Neural progenitor cell (in vitro differentiated cells): ENCODE results near the gene PTDSS2. TPM values are rescaled to one million over a fixed set of nuclear protein-coding genes. Genes with fewer than 3 reads are reported as not detected.

ENCODE experiments used
- DNase-seq: peaks from one replicate; pipeline ENCODE4 v3.0.0-alpha.2; 2016; ENCODE audit warnings: low spot score
- H2AFZ ChIP-seq: fragments of 200-600 bp; sonication (generic); replicated peaks from 2 replicates; pipeline ENCODE4 v1.6.1; 2016; ENCODE audit warnings: antibody characterized with exemption
- H3F3A ChIP-seq: fragments of 200-600 bp; sonication (generic); 2 replicates; pipeline ENCODE4 v1.6.1; 2016; ENCODE audit warnings: antibody characterized with exemption, low read depth
- H3K27ac ChIP-seq: fragments of 200-600 bp; sonication (generic); 2 replicates; pipeline ENCODE4 v1.5.1; 2016; ENCODE audit warnings: mild to moderate bottlenecking
- H3K27me3 ChIP-seq: fragments of 200-600 bp; sonication (generic); 2 replicates; pipeline ENCODE4 v1.6.1; 2016; ENCODE audit warnings: mild to moderate bottlenecking, moderate library complexity
- H3K36me3 ChIP-seq: fragments of 200-600 bp; sonication (generic); 2 replicates; pipeline ENCODE4 v1.5.1; 2016
- H3K4me1 ChIP-seq: fragments of 200-600 bp; sonication (generic); 2 replicates; pipeline ENCODE4 v1.6.1; 2016; ENCODE audit warnings: mixed run types
- H3K4me2 ChIP-seq: fragments of 200-600 bp; sonication (generic); 2 replicates; pipeline ENCODE4 v1.6.1; 2016
- H3K4me3 ChIP-seq: fragments of 200-600 bp; sonication (generic); 2 replicates; pipeline ENCODE4 v1.5.1; 2016
- H3K79me2 ChIP-seq: fragments of 200-600 bp; sonication (generic); 2 replicates; pipeline ENCODE4 v1.6.1; 2016; ENCODE audit warnings: low read depth
- H3K9ac ChIP-seq: fragments of 200-600 bp; sonication (generic); 2 replicates; pipeline ENCODE4 v1.6.1; 2016
- H3K9me3 ChIP-seq: fragments of 200-600 bp; sonication (generic); 2 replicates; pipeline ENCODE4 v1.5.1; 2016; ENCODE audit warnings: low read depth
- H4K20me1 ChIP-seq: fragments of 200-600 bp; sonication (generic); 2 replicates; pipeline ENCODE4 v1.6.1; 2016; ENCODE audit warnings: low read depth
- H3K27ac Mint-ChIP-seq: 3 replicates; pipeline ENCODE4 v1.8.0; 2021; ENCODE audit warnings: mixed read lengths
- H3K27me3 Mint-ChIP-seq: 2 replicates; pipeline ENCODE4 v1.8.0; 2022; ENCODE audit warnings: low read depth, mild to moderate bottlenecking, inconsistent platforms, moderate library complexity, mixed read lengths; ENCODE audit not compliant: insufficient read depth
- H3K36me3 Mint-ChIP-seq: 3 replicates; pipeline ENCODE4 v1.8.0; 2021; ENCODE audit warnings: mixed read lengths
- H3K4me1 Mint-ChIP-seq: 3 replicates; pipeline ENCODE4 v1.8.0; 2021; ENCODE audit warnings: mixed read lengths
- H3K4me3 Mint-ChIP-seq: 3 replicates; pipeline ENCODE4 v1.8.0; 2021; ENCODE audit warnings: mild to moderate bottlenecking, moderate library complexity, mixed read lengths
- H3K9me3 Mint-ChIP-seq: 3 replicates; pipeline ENCODE4 v1.8.0; 2020; ENCODE audit warnings: mixed read lengths
- CTCF ChIP-seq: fragments of 200-600 bp; sonication (generic); IDR thresholded peaks from 2 replicates; pipeline ENCODE4 v1.5.1; 2017; ENCODE audit warnings: antibody characterized with exemption, mild to moderate bottlenecking
- EZH2 ChIP-seq: fragments of 200-600 bp; sonication (generic); IDR thresholded peaks from 2 replicates; pipeline ENCODE4 v1.6.1; 2017; ENCODE audit warnings: antibody characterized with exemption, mild to moderate bottlenecking, moderate library complexity
- EZH2phosphoT487 ChIP-seq: fragments of 200-600 bp; sonication (generic); IDR thresholded peaks from 2 replicates; pipeline ENCODE4 v1.6.1; 2017; ENCODE audit warnings: antibody characterized with exemption
- total RNA-seq: library from RNA; depleted of rRNA; stranded (reverse); fragments of >200 nt; gene quantifications from 2 replicates; pipeline ENCODE4 v1.2.3, GENCODE V29; 2015; ENCODE audit warnings: low replicate concordance

The PTDSS2 gene
- total RNA-seq, 1 donor from 2014 or later = 24.7 TPM

- H3K27me3 ChIP-seq = no peaks in the 10 kb centered on the region
- H3K27ac ChIP-seq = no peak overlapping the region
- no peak for TF ChIP-seq EZH2
- TF ChIP-seq CTCF = no peak
- TF ChIP-seq EZH2phosphoT487 = no peak
- no peak overlapping the region for H2AFZ ChIP-seq
- H3K36me3 Mint-ChIP-seq = no peaks in the 10 kb centered on the region
- peak overlapping the region; percentile 60 for H3K27ac Mint-ChIP-seq
- no peaks in the 10 kb centered on the region for H3K9me3 Mint-ChIP-seq
- H3K4me2 ChIP-seq = no peak overlapping the region
- no peaks in the 10 kb centered on the region for H3K36me3 ChIP-seq
- no peaks in the 10 kb centered on the region for H3K4me1 ChIP-seq
- no peak overlapping the region for H3K4me3 Mint-ChIP-seq
- H4K20me1 ChIP-seq = peaks cover 2% of the 10 kb centered on the region
- H3F3A ChIP-seq = no peaks in the 10 kb centered on the region
- DNase-seq = no peak
- H3K27me3 Mint-ChIP-seq = no peaks in the 10 kb centered on the region
- H3K79me2 ChIP-seq = peaks cover 16% of the 10 kb centered on the region
- H3K9ac ChIP-seq = no peak overlapping the region
- peaks cover 27% of the 10 kb centered on the region for H3K4me1 Mint-ChIP-seq
- H3K9me3 ChIP-seq = no peaks in the 10 kb centered on the region
- no peak overlapping the region for H3K4me3 ChIP-seq
These were observed 23.3 kb downstream of the PTDSS2 start for GRCh38 chr11:473415-473814.

- no peak overlapping the region for H3K4me3 ChIP-seq
- no peak for DNase-seq
- peaks cover 16% of the 10 kb centered on the region for H3K79me2 ChIP-seq
- no peaks in the 10 kb centered on the region for H3K4me1 ChIP-seq
- H3K27ac ChIP-seq = no peak overlapping the region
- H3K9ac ChIP-seq = no peak overlapping the region
- H3K36me3 ChIP-seq = no peaks in the 10 kb centered on the region
- H3K27me3 Mint-ChIP-seq = no peaks in the 10 kb centered on the region
- H3F3A ChIP-seq = no peaks in the 10 kb centered on the region
- peaks cover 2% of the 10 kb centered on the region for H4K20me1 ChIP-seq
- no peak overlapping the region for H3K4me3 Mint-ChIP-seq
- H3K4me2 ChIP-seq = no peak overlapping the region
- TF ChIP-seq EZH2 = no peak
- no peak for TF ChIP-seq EZH2phosphoT487
- no peak for TF ChIP-seq CTCF
- H3K36me3 Mint-ChIP-seq = no peaks in the 10 kb centered on the region
- no peak overlapping the region for H2AFZ ChIP-seq
- no peaks in the 10 kb centered on the region for H3K9me3 ChIP-seq
- H3K27ac Mint-ChIP-seq = no peak overlapping the region
- peaks cover 23% of the 10 kb centered on the region for H3K4me1 Mint-ChIP-seq
- H3K9me3 Mint-ChIP-seq = no peaks in the 10 kb centered on the region
- H3K27me3 ChIP-seq = no peaks in the 10 kb centered on the region
These were observed 24.1 kb downstream of the PTDSS2 start for GRCh38 chr11:473962-474785.

GRCh38 chr11:474914-475506 is 24.9 kb downstream of the PTDSS2 start:
- Histone ChIP-seq H3K27ac (no peak overlapping the region), H3K36me3 (no peaks in the 10 kb centered on the region), H3F3A (no peaks in the 10 kb centered on the region), H3K27me3 (no peaks in the 10 kb centered on the region), H4K20me1 (peaks cover 2% of the 10 kb centered on the region), H3K4me3 (no peak overlapping the region), H3K4me2 (no peak overlapping the region), H3K9me3 (no peaks in the 10 kb centered on the region), H3K9ac (no peak overlapping the region), H2AFZ (no peak overlapping the region), H3K4me1 (no peaks in the 10 kb centered on the region), H3K79me2 (peaks cover 16% of the 10 kb centered on the region)
- H3K36me3 Mint-ChIP-seq = no peaks in the 10 kb centered on the region
- peaks cover 18% of the 10 kb centered on the region for H3K4me1 Mint-ChIP-seq
- DNase-seq = no peak
- no peak for TF ChIP-seq CTCF
- TF ChIP-seq EZH2phosphoT487 = no peak
- no peak for TF ChIP-seq EZH2
- H3K27ac Mint-ChIP-seq = no peak overlapping the region
- H3K9me3 Mint-ChIP-seq = no peaks in the 10 kb centered on the region
- H3K27me3 Mint-ChIP-seq = no peaks in the 10 kb centered on the region
- H3K4me3 Mint-ChIP-seq = no peak overlapping the region
